HG03175 (cell line): ENCODE results near the gene IL1R2.
"Not testable (repeated sequence)": the region's sequence is repeated elsewhere in the genome, so short reads cannot be mapped to it uniquely, and the experiment has no call there.

Experiments used
- ATAC-seq: cut with Tn5 transposase; IDR thresholded peaks from one replicate; pipeline ENCODE4 v1.9.1; 2021; ENCODE audit warnings: mild to moderate bottlenecking, moderate library complexity; ENCODE audit not compliant: unreplicated experiment

IL1R2 gene

GRCh38 chr2:101995804-101996203 lies 4.0 kb downstream of the IL1R2 start:
- ATAC-seq, result no peak

GRCh38 chr2:101998556-101998895 lies 6.8 kb downstream of the IL1R2 start:
- ATAC-seq, result no peak

- no peak for ATAC-seq
Observed at GRCh38 chr2:101998896-101999789, 7.4 kb downstream of the IL1R2 start.

- no peak for ATAC-seq
Observed at GRCh38 chr2:102000012-102000411, 8.3 kb downstream of the IL1R2 start.

- no peak for ATAC-seq
Observed at GRCh38 chr2:102000813-102001766, 9.3 kb downstream of the IL1R2 start.

GRCh38 chr2:102001767-102002142 lies 10.0 kb downstream of the IL1R2 start:
- ATAC-seq, result no peak

- no peak for ATAC-seq
Observed at GRCh38 chr2:102002228-102002627, 10.5 kb downstream of the IL1R2 start.

- not testable (repeated sequence) for ATAC-seq
Observed at GRCh38 chr2:102002909-102003308, 11.1 kb downstream of the IL1R2 start.

- ATAC-seq, result no peak
Observed at GRCh38 chr2:102003696-102004095, 11.9 kb downstream of the IL1R2 start.

GRCh38 chr2:102004581-102004980 lies 12.8 kb downstream of the IL1R2 start:
- no peak for ATAC-seq

GRCh38 chr2:102005449-102005848 lies 13.7 kb downstream of the IL1R2 start:
- no peak for ATAC-seq

- peak; percentile 70 for ATAC-seq
Observed at GRCh38 chr2:102005989-102006885, 14.5 kb downstream of the IL1R2 start.

- ATAC-seq, result no peak
Observed at GRCh38 chr2:102006886-102007278, 15.1 kb downstream of the IL1R2 start.

GRCh38 chr2:102008490-102008889 lies 16.7 kb downstream of the IL1R2 start:
- no peak for ATAC-seq

- no peak for ATAC-seq
Observed at GRCh38 chr2:102009557-102009956, 17.8 kb downstream of the IL1R2 start.

GRCh38 chr2:102010902-102011301 lies 19.1 kb downstream of the IL1R2 start:
- ATAC-seq, result no peak

GRCh38 chr2:102012061-102012614 lies 20.4 kb downstream of the IL1R2 start:
- no peak for ATAC-seq

GRCh38 chr2:102013206-102014040 lies 21.7 kb downstream of the IL1R2 start:
- no peak for ATAC-seq

- ATAC-seq, result no peak
Observed at GRCh38 chr2:102014041-102014345, 22.2 kb downstream of the IL1R2 start.

- no peak for ATAC-seq
Observed at GRCh38 chr2:102015399-102015798, 23.6 kb downstream of the IL1R2 start.
